IPS-18c (cell line): ENCODE data around the gene ACBD3.

Source experiments
- H3K4me3 ChIP-seq: 2 replicates; pipeline ENCODE4 v1.7.0; 2013; ENCODE audit warnings: low read depth, mild to moderate bottlenecking, low read length, moderate library complexity; ENCODE audit not compliant: insufficient read depth
- H3K9me3 ChIP-seq: one replicate; pipeline ENCODE4 v1.6.1; 2013; ENCODE audit warnings: mild to moderate bottlenecking, low read length, moderate library complexity; ENCODE audit not compliant: control insufficient read depth, insufficient read depth

The ACBD3 gene

GRCh38 chr1:226125097-226125630 lies 61.4 kb downstream of the ACBD3 start:
- no peaks in the 10 kb centered on the region for H3K9me3 ChIP-seq
- no peak overlapping the region for H3K4me3 ChIP-seq

- H3K9me3 ChIP-seq = no peaks in the 10 kb centered on the region
- H3K4me3 ChIP-seq = no peak overlapping the region
These were observed 62.7 kb downstream of the ACBD3 start for GRCh38 chr1:226123591-226124471.

- H3K4me3 ChIP-seq = no peak overlapping the region
These were observed 63.4 kb downstream of the ACBD3 start for GRCh38 chr1:226123212-226123560.

GRCh38 chr1:226121587-226122400 lies 64.7 kb downstream of the ACBD3 start:
- Histone ChIP-seq H3K4me3 (peak overlapping the region; percentile 86), H3K9me3 (no peaks in the 10 kb centered on the region)

More at GRCh38 chr1:226123212-226123560, 63.4 kb downstream of the ACBD3 start:
- no peaks in the 10 kb centered on the region for H3K9me3 ChIP-seq

- H3K4me3 ChIP-seq = peak overlapping the region; percentile 86; the same call in 1 of the 2 replicates
- H3K9me3 ChIP-seq = no peaks in the 10 kb centered on the region
These were observed 65.4 kb downstream of the ACBD3 start for GRCh38 chr1:226121049-226121586.

- Histone ChIP-seq H3K9me3 (no peaks in the 10 kb centered on the region), H3K4me3 (no peak overlapping the region; the same call in none of the 2 replicates)
These were observed 66.1 kb downstream of the ACBD3 start for GRCh38 chr1:226120398-226120797.

- Histone ChIP-seq H3K9me3 (no peaks in the 10 kb centered on the region), H3K4me3 (no peak overlapping the region)
These were observed 67.4 kb downstream of the ACBD3 start for GRCh38 chr1:226119169-226119568.

GRCh38 chr1:226118357-226118756 lies 68.2 kb downstream of the ACBD3 start:
- peaks cover 2% of the 10 kb centered on the region for H3K9me3 ChIP-seq
- no peak overlapping the region; the same call in 1 of the 2 replicates for H3K4me3 ChIP-seq

- Histone ChIP-seq H3K9me3 (peaks cover 2% of the 10 kb centered on the region), H3K4me3 (no peak overlapping the region)
These were observed 69.2 kb downstream of the ACBD3 start for GRCh38 chr1:226117330-226117729.

GRCh38 chr1:226116673-226117072 lies 69.9 kb downstream of the ACBD3 start:
- peaks cover 2% of the 10 kb centered on the region for H3K9me3 ChIP-seq

GRCh38 chr1:226112626-226113025 lies 73.9 kb downstream of the ACBD3 start:
- Histone ChIP-seq H3K4me3 (no peak overlapping the region), H3K9me3 (peaks cover 2% of the 10 kb centered on the region)

More at GRCh38 chr1:226116673-226117072, 69.9 kb downstream of the ACBD3 start:
- H3K4me3 ChIP-seq = no peak overlapping the region

- Histone ChIP-seq H3K4me3 (peak overlapping the region; percentile 30; the same call in 1 of the 2 replicates), H3K9me3 (peaks cover 2% of the 10 kb centered on the region)
These were observed 74.7 kb downstream of the ACBD3 start for GRCh38 chr1:226111883-226112261.

GRCh38 chr1:226111098-226111882 lies 75.3 kb downstream of the ACBD3 start:
- Histone ChIP-seq H3K4me3 (peak overlapping the region; percentile 73; the same call in 1 of the 2 replicates), H3K9me3 (peaks cover 2% of the 10 kb centered on the region)

- H3K9me3 ChIP-seq = peaks cover 2% of the 10 kb centered on the region
- H3K4me3 ChIP-seq = peak overlapping the region; percentile 73
These were observed 76.1 kb downstream of the ACBD3 start for GRCh38 chr1:226110249-226111097.

GRCh38 chr1:226109829-226110248 lies 76.7 kb downstream of the ACBD3 start:
- Histone ChIP-seq H3K9me3 (peaks cover 2% of the 10 kb centered on the region), H3K4me3 (peak overlapping the region; percentile 73)
